ENCODE data around the gene PRKAR1B.

- TF ChIP-seq CTCF (IDR thresholded peaks at IDR 0.05) = no peak
- no peak for TF ChIP-seq POLR2AphosphoS5 (IDR thresholded peaks at IDR 0.05; ENCODE audit: low read depth, low read length)
- no peak for TF ChIP-seq TCF7L2 (IDR thresholded peaks at IDR 0.05; ENCODE audit: low read depth, low read length)
- TF ChIP-seq REST (IDR thresholded peaks at IDR 0.05; ENCODE audit: insufficient read depth in 1 of 2, low read depth in 2 of 2, low read length in 1 of 2) = no peak
These were observed 122.1 kb downstream of the PRKAR1B start for GRCh38 chr7:604884-605531.
